Stomach (tissue), 4 donors: ENCODE measurements around the gene PPP3CA.

Experiments
- CTCF ChIP-seq, 7 experiments: fragments of 450-650 bp in 4 of 7; fragments of 200-600 bp in 3 of 7; sonication (generic) in 3 of 7; IDR thresholded peaks; one replicate each; pipeline ENCODE4 v1.5.1; 2016 to 2019; ENCODE audit warnings: antibody characterized with exemption in 7 of 7, control low read depth in 2 of 7, mild to moderate bottlenecking in 1 of 7
- POLR2A ChIP-seq, 4 donors: fragments of 450-650 bp; IDR thresholded peaks; one replicate each; pipeline ENCODE4 v1.6.1; 2016; ENCODE audit warnings: antibody characterized with exemption in 4 of 4, control low read depth in 2 of 4, mild to moderate bottlenecking in 1 of 4, moderate library complexity in 1 of 4
- POLR2AphosphoS5 ChIP-seq, 3 donors: sonication (generic); formaldehyde crosslinking; IDR thresholded peaks; one replicate each; pipeline ENCODE4 v1.6.1; 2016; ENCODE audit warnings: antibody characterized with exemption in 3 of 3

- TF ChIP-seq CTCF (IDR thresholded peaks at IDR 0.05) (no peak), POLR2A (IDR thresholded peaks at IDR 0.05) (no peak), POLR2AphosphoS5 (IDR thresholded peaks at IDR 0.05) (no peak)
Measured at GRCh38 chr4:101236097-101236496, 111.2 kb downstream of the PPP3CA start.
